Vagina (tissue), 2 donors: ENCODE results near the gene GHDC.

Experiments used
- CTCF ChIP-seq, 3 experiments: fragments of 450-650 bp in 2 of 3; fragments of 200-600 bp in 1 of 3; sonication (generic) in 1 of 3; IDR thresholded peaks; one replicate each; pipeline ENCODE4 v1.5.1; 2017 to 2019; ENCODE audit warnings: antibody characterized with exemption in 3 of 3, mild to moderate bottlenecking in 2 of 3, moderate library complexity in 2 of 3
- POLR2A ChIP-seq, 2 donors: fragments of 450-650 bp; IDR thresholded peaks; one replicate each; pipeline ENCODE4 v1.6.1; 2017; ENCODE audit warnings: antibody characterized with exemption in 2 of 2, mild to moderate bottlenecking in 2 of 2, moderate library complexity in 2 of 2
- POLR2AphosphoS5 ChIP-seq, 2 donors: sonication (generic); formaldehyde crosslinking; IDR thresholded peaks; one replicate each; pipeline ENCODE4 v1.9.0; 2017; ENCODE audit warnings: antibody characterized with exemption in 2 of 2, mild to moderate bottlenecking in 2 of 2, low read depth in 1 of 2; ENCODE audit not compliant: insufficient read depth in 1 of 2

- no peak for TF ChIP-seq POLR2A (IDR thresholded peaks at IDR 0.05)
- no peak for TF ChIP-seq CTCF (IDR thresholded peaks at IDR 0.05)
- TF ChIP-seq POLR2AphosphoS5 (IDR thresholded peaks at IDR 0.05; ENCODE audit: insufficient read depth in 1 of 2, low read depth in 1 of 2): no peak
Measured at GRCh38 chr17:42233994-42234393, 39.7 kb upstream of the GHDC start.
